Ovary (tissue), 3 donors: ENCODE results near the gene DLG1.

Experiments used
- EP300 ChIP-seq: sonication (generic); formaldehyde crosslinking; IDR thresholded peaks from one replicate; pipeline ENCODE4 v1.6.1; 2017; ENCODE audit warnings: antibody characterized with exemption
- POLR2A ChIP-seq: fragments of 450-650 bp; IDR thresholded peaks from one replicate; pipeline ENCODE4 v1.6.1; 2017; ENCODE audit warnings: antibody characterized with exemption, mild to moderate bottlenecking, moderate library complexity
- TF ChIP-seq, protein P1 (sequence below), 3 donors: fragments of 450-650 bp in 2 of 3; fragments of 200-600 bp in 1 of 3; IDR thresholded peaks; one replicate each; pipeline versions ENCODE4 v1.5.1 to v1.8.0; 2016 to 2022; ENCODE audit warnings: antibody characterized with exemption in 3 of 3, mild to moderate bottlenecking in 1 of 3
- donor health status: DM: no; HTN: no; CAD: no.

DNA sequence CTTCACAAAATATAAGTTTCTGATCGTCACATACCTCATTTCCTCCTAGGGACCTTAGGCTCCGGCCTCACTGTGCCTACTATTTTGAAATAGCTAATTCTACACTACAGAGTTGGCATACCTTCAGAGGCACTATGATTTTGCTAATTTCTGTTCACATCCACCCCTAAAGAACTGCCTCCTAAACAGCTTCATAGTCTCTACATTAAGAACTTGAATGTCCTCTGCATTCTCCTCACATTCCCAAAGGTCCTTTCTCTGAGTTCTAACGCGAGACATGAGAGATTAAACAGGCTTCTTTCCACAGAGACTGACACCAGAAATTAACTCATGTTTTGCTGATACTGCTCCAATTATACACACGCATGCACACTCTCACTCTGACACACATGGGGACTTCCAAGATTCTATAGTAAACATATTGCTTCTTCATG, 75.5 kb downstream of the DLG1 start:
- TF ChIP-seq, protein P1, sequence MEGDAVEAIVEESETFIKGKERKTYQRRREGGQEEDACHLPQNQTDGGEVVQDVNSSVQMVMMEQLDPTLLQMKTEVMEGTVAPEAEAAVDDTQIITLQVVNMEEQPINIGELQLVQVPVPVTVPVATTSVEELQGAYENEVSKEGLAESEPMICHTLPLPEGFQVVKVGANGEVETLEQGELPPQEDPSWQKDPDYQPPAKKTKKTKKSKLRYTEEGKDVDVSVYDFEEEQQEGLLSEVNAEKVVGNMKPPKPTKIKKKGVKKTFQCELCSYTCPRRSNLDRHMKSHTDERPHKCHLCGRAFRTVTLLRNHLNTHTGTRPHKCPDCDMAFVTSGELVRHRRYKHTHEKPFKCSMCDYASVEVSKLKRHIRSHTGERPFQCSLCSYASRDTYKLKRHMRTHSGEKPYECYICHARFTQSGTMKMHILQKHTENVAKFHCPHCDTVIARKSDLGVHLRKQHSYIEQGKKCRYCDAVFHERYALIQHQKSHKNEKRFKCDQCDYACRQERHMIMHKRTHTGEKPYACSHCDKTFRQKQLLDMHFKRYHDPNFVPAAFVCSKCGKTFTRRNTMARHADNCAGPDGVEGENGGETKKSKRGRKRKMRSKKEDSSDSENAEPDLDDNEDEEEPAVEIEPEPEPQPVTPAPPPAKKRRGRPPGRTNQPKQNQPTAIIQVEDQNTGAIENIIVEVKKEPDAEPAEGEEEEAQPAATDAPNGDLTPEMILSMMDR (IDR thresholded peaks at IDR 0.05), result no peak
- no peak for TF ChIP-seq EP300
- TF ChIP-seq POLR2A, result no peak
